DMS53 treated with DMSO at 0.1 percent for 48 hours (cell line): Measurements from ENCODE around the gene KCNK6.
A peak's percentile ranks its signal among the peaks of the same experiment; 100 is the strongest.
"Not testable (repeated sequence)": the region's sequence is repeated elsewhere in the genome, so short reads cannot be mapped to it uniquely, and the experiment has no call there.

Source experiments
- DNase-seq: peaks from one replicate; lab custom pipeline; 2025; ENCODE audit not compliant: unreplicated experiment; lab: John Stamatoyannopoulos, UW

The KCNK6 gene

DNA sequence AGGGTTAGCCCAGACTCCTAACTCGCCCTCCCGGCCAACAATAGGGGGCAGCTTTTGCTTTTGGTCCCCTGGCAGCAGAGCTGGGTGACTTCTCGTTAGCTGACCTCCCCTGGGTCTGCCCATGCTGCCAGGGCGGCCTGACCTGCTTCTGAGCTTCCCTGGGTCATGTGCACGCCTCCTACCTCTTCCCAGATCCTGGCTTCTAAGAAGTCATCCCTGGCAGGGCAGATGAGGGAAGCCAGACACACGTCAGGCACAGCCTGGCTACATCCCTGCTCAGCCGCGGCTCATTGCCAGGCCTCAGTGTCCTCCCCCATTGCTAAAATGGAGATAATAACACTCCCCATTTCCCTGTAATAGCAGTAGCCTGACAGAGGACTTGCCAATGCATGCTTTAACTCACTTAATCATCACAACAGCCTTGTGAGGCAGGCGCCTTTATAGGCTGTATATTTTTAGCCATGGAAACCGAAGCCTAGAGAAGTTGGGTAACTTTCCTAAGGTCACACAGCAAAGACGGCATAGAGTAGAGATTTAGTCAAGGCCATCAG lies 2.1 kb downstream of the KCNK6 start:
- no peak for DNase-seq

DNA sequence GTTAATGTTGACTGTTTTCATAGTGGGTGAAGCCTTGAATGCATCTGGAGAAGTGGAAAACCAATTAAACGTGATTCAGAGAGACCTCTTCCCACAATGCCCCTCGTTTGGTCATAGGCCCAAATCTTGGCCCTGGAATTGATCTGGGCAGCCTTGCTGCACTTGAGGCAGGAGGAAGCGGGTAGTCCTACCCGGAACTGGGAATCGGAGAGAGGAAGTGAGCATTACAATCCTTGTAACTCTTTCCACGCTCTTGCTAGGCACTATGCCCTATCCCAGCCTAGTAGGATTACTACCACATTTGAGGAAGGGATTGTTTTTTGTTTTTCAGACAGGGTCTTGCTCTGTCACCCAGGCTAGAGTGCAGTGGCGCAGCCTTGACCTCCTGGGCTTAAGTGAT lies 3.6 kb downstream of the KCNK6 start:
- no peak for DNase-seq

GRCh38 chr19:38324431-38324830 lies 4.8 kb downstream of the KCNK6 start:
- no peak for DNase-seq

- no peak for DNase-seq
These were observed 6.9 kb downstream of the KCNK6 start for GRCh38 chr19:38326591-38326990.

DNA sequence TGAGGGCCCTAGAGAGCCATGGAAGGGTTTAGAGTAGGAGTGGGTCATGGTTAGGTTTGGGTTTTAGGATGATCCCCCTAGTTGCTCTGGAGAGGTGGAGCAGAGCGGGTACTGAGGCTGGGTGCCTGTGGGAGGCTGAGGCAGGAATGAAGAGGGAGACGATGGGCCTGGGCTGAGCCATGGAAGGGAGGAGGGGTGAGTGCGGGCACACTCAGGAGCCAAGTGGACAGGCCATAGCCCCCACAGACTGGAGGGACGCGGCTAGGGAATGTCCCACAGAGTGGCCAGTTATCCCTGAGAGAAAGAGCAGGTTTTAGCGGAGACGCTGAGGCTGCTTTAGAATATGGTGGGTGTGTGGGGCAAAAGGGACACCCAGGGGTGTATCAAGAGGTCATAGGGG lies 10.0 kb downstream of the KCNK6 start:
- DNase-seq = no peak

- DNase-seq = no peak
These were observed 12.1 kb downstream of the KCNK6 start for GRCh38 chr19:38331728-38332127.

GRCh38 chr19:38333245-38333644 lies 13.6 kb downstream of the KCNK6 start:
- no peak for DNase-seq

GRCh38 chr19:38335949-38336637 lies 16.4 kb downstream of the KCNK6 start:
- peak; percentile 99 for DNase-seq

- DNase-seq = peak; percentile 97
These were observed 17.2 kb downstream of the KCNK6 start for GRCh38 chr19:38336638-38337359.

GRCh38 chr19:38337360-38337653 lies 17.7 kb downstream of the KCNK6 start:
- no peak for DNase-seq

DNA sequence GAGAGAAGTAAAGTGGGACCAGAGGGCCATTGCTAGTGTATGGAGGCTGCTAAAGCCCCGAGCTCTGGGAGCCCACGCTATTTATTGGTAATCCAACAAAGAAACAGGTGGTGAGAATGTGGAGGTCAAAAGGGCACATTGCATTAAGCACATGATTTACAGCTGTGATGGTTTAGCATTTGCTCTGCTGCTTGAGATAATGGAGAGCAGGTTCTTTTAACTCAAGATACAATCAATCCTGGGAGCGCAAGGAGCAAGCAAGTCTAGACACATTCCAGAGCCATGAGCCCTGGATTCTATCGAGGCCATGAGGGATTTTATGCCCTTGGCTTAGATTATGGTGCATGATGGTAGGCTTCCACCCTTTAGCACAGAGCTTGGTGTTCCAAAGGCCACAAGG lies 19.4 kb downstream of the KCNK6 start:
- DNase-seq = not testable (repeated sequence)

DNA sequence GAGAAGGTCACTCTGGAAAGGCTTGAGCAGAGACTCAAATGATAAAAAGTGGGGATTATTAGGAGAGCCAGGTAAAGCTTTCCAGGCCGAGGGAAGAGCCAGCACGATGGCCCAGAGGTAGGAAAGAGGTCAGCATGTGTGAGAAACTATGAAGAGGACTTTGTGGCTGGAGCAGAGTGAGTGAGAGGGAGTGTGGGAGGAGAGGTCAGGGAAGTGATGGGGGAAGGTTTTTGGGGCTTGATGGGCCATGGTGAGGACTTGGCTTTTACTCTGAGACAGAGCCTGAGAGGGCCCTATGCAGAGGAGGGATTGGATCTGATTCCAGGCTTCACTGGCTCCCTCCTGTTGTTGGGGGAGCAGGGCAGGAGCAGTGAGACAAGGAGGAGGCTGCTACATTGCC lies 21.3 kb downstream of the KCNK6 start:
- DNase-seq = no peak

DNA sequence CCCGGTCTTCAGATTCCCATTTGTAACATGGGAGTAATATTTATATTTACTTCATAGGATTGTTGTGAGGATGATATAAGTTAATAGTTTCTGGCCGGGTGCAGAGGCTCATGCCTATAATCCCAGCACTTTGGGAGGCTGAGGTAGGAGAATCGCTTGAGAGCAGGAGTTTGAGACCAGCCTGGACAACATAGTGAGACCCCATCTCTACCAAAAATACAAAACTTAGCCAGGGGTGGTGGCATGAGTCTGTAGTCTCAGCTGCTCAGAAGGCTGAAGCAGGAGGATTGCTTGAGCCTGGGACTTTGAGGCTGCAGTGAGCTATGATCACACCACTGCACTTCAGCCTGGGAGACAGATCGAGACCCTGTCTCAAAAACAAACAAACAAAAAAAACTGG lies 27.2 kb downstream of the KCNK6 start:
- no peak for DNase-seq

GRCh38 chr19:38350883-38351282 lies 31.2 kb downstream of the KCNK6 start:
- DNase-seq = no peak

DNA sequence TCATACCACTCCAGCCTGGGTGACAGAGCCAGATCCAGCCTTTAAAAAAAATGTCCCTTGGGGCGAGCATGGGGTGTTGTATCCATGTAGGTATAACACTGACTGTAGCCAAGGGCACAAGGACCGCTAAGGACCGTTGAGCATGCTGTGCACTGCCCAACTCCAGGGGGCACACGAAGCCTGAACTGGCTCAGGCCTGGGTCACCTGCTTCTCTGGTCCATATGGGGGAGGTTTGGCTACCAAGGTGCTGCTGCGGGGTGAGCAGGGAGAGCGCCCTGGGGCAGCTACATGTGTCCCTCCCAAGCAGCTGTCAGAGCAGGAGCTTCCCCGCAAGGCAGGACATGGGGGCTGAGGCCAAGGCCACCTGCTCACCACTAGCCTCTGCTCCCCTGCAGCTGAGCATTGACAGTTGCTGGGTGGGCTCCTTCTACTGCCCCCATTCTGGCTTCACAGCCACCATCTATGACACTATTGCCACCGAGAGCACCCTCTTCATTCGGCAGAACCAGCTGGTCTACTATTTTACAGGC lies 32.3 kb downstream of the KCNK6 start:
- DNase-seq = no peak

DNA sequence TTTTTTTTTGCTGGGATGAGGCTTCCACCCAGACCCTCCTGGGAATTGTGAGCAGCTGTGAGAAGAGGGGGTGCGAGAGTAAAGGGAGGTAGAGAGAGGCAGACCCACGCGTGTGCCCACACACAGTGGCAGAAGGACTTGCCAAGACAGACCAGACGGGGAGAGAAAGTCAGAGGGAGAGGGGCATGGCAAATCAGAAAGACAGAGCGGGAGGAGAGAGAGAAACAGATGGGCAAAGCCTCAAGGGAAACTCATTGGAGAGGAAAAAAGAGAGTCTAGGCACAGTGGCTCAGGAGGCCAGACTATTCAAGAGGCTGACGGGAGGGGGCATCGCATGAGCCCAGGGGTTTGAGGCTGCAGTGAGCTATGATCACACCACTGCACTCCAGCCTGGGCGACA lies 33.0 kb downstream of the KCNK6 start:
- no peak for DNase-seq

- no peak for DNase-seq
These were observed 36.4 kb downstream of the KCNK6 start for GRCh38 chr19:38355728-38356725.

DNA sequence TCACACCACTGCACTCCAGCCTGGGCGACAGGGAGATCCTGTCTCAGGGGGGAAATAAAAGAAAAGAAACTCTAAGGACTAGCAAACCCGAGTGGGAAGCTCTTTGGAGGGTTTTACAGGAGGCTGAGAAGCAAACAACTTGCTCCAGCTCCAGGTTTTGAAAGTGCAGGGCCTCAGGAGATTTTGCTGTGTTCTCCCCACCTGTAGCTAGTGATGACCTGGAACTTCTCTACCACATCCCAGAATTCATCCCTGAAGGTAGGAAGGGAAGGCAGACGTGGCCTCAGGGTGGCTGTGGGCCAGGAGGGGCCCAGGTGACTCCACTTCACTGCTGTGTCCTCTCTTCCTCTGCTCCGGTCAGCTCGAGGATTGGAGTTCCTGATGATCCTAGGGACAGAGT lies 38.4 kb downstream of the KCNK6 start:
- DNase-seq = no peak

DNA sequence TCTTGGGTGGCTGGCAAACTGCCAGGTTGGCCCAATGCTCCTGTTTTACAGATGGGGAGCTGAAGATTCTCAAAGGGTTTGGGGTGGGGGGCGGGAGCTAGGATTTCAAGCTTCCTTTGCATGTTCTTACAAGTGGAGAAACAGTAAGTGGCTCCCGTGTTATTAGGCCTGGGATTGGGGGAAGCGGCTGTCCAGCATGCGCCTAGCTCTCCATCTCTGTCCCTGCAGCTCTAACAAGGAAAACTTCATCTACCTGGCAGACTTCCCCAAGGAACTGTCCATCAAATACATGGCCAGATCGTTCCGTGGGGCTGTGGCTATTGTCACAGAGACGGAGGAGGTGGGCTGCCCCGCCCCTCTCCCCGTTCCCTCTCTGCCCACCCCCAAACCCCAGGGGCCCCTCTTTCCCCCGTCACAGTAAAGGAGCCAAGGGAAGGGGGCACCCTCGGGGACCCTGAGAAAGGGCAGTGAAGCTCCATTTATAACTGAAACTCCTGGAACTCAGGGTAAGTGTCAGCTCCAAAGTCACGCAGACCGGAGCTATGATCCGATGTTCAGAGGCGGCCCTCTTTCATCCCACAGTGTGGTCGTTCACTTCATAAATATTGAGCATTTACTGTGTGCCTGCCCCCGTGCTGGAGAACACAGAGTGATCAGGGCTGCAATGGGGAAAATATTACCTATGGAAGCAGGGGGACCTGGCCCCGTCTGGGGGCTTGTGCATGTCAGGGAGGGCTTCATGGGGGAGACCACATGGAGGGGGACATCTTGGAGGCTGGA lies 39.8 kb downstream of the KCNK6 start:
- no peak for DNase-seq

DNA sequence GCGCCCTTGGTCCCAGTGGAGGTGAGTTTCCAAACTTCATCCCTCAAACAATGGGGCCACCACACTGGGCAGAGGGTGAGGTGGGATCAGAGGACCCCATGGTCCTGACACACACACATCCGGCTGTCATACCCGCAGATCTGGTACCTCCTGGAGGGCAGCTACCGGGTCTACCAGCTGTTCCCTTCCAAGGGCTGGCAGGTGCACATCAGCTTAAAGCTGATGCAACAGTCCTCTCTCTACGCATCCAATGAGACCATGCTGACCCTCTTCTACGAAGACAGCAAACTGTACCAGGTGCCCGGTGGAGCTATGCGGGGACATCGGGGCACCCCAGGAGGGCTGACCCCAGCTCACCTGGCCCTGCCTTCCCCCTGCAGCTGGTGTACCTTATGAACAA lies 40.7 kb downstream of the KCNK6 start:
- DNase-seq = no peak
